SU-DHL-6 (cell line): ENCODE results near the gene ATRNL1.

Experiments
- H2AFZ ChIP-seq: fragments of 200-600 bp; sonication (generic); 2 replicates; pipeline ENCODE4 v1.6.1; 2014; ENCODE audit warnings: low read depth, mild to moderate bottlenecking, moderate library complexity, mixed read lengths, antibody characterized with exemption, low read length; ENCODE audit not compliant: severe bottlenecking
- H3F3A ChIP-seq: fragments of 200-600 bp; shearing (Covaris generic); 2 replicates; pipeline ENCODE4 v1.6.0; 2016; ENCODE audit warnings: antibody characterized with exemption, mild to moderate bottlenecking; ENCODE audit not compliant: insufficient read depth
- H3K27ac ChIP-seq: fragments of 200-600 bp; sonication (generic); 2 replicates; pipeline ENCODE4 v1.5.1; 2016; ENCODE audit warnings: low read depth, mild to moderate bottlenecking, low read length, moderate library complexity, mixed read lengths
- H3K27me3 ChIP-seq: fragments of 200-600 bp; sonication (generic), shearing (Covaris generic); 2 replicates; pipeline ENCODE4 v1.6.0; 2014; ENCODE audit warnings: mild to moderate bottlenecking, low read length
- H3K36me3 ChIP-seq: fragments of 200-600 bp; sonication (generic); 2 replicates; pipeline ENCODE4 v1.6.1; 2014; ENCODE audit warnings: mild to moderate bottlenecking, low read length, mixed read lengths
- H3K4me2 ChIP-seq: fragments of 300-600, 200-600 bp; shearing (Covaris generic), sonication (generic); 2 replicates; pipeline ENCODE4 v1.6.0; 2014; ENCODE audit warnings: low read length, low read depth, mild to moderate bottlenecking; ENCODE audit not compliant: poor library complexity, severe bottlenecking
- H3K4me3 ChIP-seq: fragments of 200-600 bp; sonication (generic); 2 replicates; pipeline ENCODE4 v1.5.1; 2014; ENCODE audit warnings: antibody characterized with exemption, low read length, mild to moderate bottlenecking, mixed read lengths; ENCODE audit not compliant: insufficient read depth, poor library complexity, severe bottlenecking
- H3K79me2 ChIP-seq: fragments of 200-600 bp; sonication (generic); 2 replicates; pipeline ENCODE4 v1.6.1; 2014; ENCODE audit warnings: mild to moderate bottlenecking, low read length, moderate library complexity; ENCODE audit not compliant: insufficient read depth
- H3K9ac ChIP-seq: fragments of 200-600 bp; sonication (generic); 2 replicates; pipeline ENCODE4 v1.7.0; 2014; ENCODE audit warnings: mild to moderate bottlenecking, low read length
- H3K9me2 ChIP-seq: fragments of 200-600 bp; sonication (generic); replicated peaks from 2 replicates; pipeline ENCODE4 v1.6.1; 2014; ENCODE audit warnings: low read length; ENCODE audit not compliant: insufficient read depth
- H3K9me3 ChIP-seq: fragments of 200-600 bp; sonication (generic); 2 replicates; pipeline ENCODE4 v1.6.1; 2014; ENCODE audit warnings: low read length, mixed read lengths; ENCODE audit not compliant: insufficient read depth
- H4K20me1 ChIP-seq: fragments of 200-600 bp; sonication (generic); 2 replicates; pipeline ENCODE4 v1.6.1; 2014; ENCODE audit warnings: low read depth, mild to moderate bottlenecking, antibody characterized with exemption, low read length, moderate library complexity, mixed read lengths
- EZH2phosphoT487 ChIP-seq: fragments of 200-600 bp; sonication (generic), shearing (Covaris generic); conservative IDR thresholded peaks from 2 replicates; pipeline ENCODE4 v1.6.1; 2018; ENCODE audit warnings: mild to moderate bottlenecking, antibody characterized with exemption, low read length, moderate library complexity, mixed read lengths
- TF ChIP-seq, protein P1 (sequence below): fragments of 200-600 bp; sonication (generic); IDR thresholded peaks from one replicate; pipeline ENCODE4 v1.5.1; 2017; ENCODE audit warnings: antibody characterized with exemption, mild to moderate bottlenecking, low read length, moderate library complexity; ENCODE audit not compliant: insufficient read depth, poor library complexity, severe bottlenecking

The ATRNL1 gene

DNA sequence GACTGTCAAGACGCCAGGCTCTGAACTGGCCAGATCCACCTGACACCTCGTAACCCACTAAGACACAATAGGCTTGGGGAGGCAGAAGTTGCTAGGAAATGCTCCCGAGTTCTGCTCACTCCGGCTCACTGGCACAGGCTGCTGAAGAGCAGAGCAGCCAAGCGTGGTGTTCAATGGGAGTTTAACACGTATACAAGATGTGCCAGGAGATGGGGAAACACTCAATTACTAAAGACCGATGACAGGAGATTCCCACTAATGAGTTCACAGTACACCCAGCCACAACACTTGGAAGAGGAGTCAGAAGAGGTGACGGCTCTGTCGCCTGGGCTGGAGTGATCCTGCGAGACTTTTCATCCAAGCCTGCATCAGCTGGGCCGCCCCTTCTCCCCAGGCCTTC is 876.4 kb downstream of the ATRNL1 start:
- H4K20me1 ChIP-seq: no peaks in the 10 kb centered on the region
- no peak overlapping the region for H2AFZ ChIP-seq
- H3K9me3 ChIP-seq: no peaks in the 10 kb centered on the region
- no peak overlapping the region for H3K27ac ChIP-seq
- H3K79me2 ChIP-seq: no peaks in the 10 kb centered on the region
- no peaks in the 10 kb centered on the region for H3K27me3 ChIP-seq
- H3F3A ChIP-seq: no peaks in the 10 kb centered on the region
- no peaks in the 10 kb centered on the region for H3K36me3 ChIP-seq
- no peak overlapping the region for H3K4me2 ChIP-seq
- H3K9ac ChIP-seq: no peak overlapping the region
- H3K4me3 ChIP-seq: no peak overlapping the region
- no peak for TF ChIP-seq EZH2phosphoT487
- TF ChIP-seq, protein P1, sequence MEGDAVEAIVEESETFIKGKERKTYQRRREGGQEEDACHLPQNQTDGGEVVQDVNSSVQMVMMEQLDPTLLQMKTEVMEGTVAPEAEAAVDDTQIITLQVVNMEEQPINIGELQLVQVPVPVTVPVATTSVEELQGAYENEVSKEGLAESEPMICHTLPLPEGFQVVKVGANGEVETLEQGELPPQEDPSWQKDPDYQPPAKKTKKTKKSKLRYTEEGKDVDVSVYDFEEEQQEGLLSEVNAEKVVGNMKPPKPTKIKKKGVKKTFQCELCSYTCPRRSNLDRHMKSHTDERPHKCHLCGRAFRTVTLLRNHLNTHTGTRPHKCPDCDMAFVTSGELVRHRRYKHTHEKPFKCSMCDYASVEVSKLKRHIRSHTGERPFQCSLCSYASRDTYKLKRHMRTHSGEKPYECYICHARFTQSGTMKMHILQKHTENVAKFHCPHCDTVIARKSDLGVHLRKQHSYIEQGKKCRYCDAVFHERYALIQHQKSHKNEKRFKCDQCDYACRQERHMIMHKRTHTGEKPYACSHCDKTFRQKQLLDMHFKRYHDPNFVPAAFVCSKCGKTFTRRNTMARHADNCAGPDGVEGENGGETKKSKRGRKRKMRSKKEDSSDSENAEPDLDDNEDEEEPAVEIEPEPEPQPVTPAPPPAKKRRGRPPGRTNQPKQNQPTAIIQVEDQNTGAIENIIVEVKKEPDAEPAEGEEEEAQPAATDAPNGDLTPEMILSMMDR: no peak
- no peaks in the 10 kb centered on the region for H3K9me2 ChIP-seq

DNA sequence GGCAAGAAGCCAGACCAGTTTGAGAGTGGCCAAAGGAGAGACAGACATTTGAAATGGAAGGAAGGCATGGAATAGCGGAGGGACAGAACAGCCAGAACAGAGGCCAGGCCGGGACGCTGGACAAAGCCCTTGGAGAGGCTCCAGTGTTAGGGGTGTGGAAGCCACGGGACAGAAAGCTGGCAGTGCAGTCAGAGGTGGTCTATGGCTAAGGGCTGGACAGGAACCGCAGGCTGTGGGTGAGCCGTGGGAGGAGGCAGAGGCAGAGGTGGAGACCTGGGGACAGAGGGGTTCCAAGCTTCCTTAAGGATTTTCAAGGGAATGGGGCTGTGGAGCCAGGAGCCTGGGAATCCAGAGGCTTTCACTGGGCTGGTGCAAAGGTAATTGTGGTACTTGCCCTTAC is 878.8 kb downstream of the ATRNL1 start:
- Histone ChIP-seq H3K9me3 (no peaks in the 10 kb centered on the region), H3K4me2 (no peak overlapping the region), H3K36me3 (no peaks in the 10 kb centered on the region), H3K27ac (no peak overlapping the region), H4K20me1 (no peaks in the 10 kb centered on the region), H3K27me3 (no peaks in the 10 kb centered on the region), H3K9ac (no peak overlapping the region), H3K9me2 (no peaks in the 10 kb centered on the region), H3F3A (no peaks in the 10 kb centered on the region), H3K79me2 (no peaks in the 10 kb centered on the region), H3K4me3 (no peak overlapping the region), H2AFZ (no peak overlapping the region)
- TF ChIP-seq, protein P1: no peak
- no peak for TF ChIP-seq EZH2phosphoT487

DNA sequence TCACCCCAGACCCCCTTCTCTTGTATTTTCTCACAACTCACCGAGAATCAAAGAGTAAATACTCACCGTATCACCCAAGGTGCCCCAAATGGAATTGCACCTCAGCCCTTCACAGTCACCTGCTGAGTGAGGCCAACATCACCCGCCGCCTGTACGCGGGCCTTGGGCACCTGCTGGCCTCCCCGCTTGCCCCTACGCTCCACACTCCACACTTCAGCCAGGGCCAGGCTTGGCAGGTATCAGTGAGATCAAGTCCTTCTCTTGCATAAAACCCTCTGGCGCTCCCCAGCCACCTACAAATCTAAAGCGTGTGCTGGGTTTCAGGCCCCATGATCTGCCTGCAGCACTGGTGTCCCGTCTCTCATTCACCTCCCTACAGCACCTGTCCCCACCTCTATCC is 879.3 kb downstream of the ATRNL1 start:
- Histone ChIP-seq H3K4me3 (no peak overlapping the region), H3K4me2 (no peak overlapping the region), H3K36me3 (no peaks in the 10 kb centered on the region), H3K79me2 (no peaks in the 10 kb centered on the region), H3K9me3 (no peaks in the 10 kb centered on the region), H3K9me2 (no peaks in the 10 kb centered on the region), H3K27me3 (no peaks in the 10 kb centered on the region), H3F3A (no peaks in the 10 kb centered on the region), H4K20me1 (no peaks in the 10 kb centered on the region), H3K27ac (no peak overlapping the region), H2AFZ (no peak overlapping the region), H3K9ac (no peak overlapping the region)
- TF ChIP-seq, protein P1: no peak
- no peak for TF ChIP-seq EZH2phosphoT487

GRCh38 chr10:115974351-115974750 is 881.2 kb downstream of the ATRNL1 start:
- H3K9ac ChIP-seq: no peak overlapping the region
- no peaks in the 10 kb centered on the region for H4K20me1 ChIP-seq
- H2AFZ ChIP-seq: no peak overlapping the region
- H3K9me3 ChIP-seq: no peaks in the 10 kb centered on the region
- H3K36me3 ChIP-seq: no peaks in the 10 kb centered on the region
- H3K4me2 ChIP-seq: no peak overlapping the region
- H3K9me2 ChIP-seq: no peaks in the 10 kb centered on the region
- H3K4me3 ChIP-seq: no peak overlapping the region
- no peaks in the 10 kb centered on the region for H3K79me2 ChIP-seq
- no peak for TF ChIP-seq EZH2phosphoT487
- TF ChIP-seq, protein P1: no peak
- no peak overlapping the region for H3K27ac ChIP-seq
- H3F3A ChIP-seq: no peaks in the 10 kb centered on the region
- H3K27me3 ChIP-seq: no peaks in the 10 kb centered on the region
